Astrocyte of the spinal cord (primary cell): ENCODE measurements around the gene MCU.
"Not testable (repeated sequence)": the region's sequence is repeated elsewhere in the genome, so short reads cannot be mapped to it uniquely, and the experiment has no call there.

Experiments used
- DNase-seq: peaks from one replicate; pipeline ENCODE4 v3.0.0; 2011; ENCODE audit warnings: low read depth, low spot score
- H3K4me3 ChIP-seq: 2 replicates; pipeline ENCODE4 v1.5.1; 2011; ENCODE audit warnings: low read depth, mild to moderate bottlenecking, low read length, moderate library complexity
- CTCF ChIP-seq: IDR thresholded peaks from 2 replicates; pipeline ENCODE4 v1.5.1; 2012; ENCODE audit warnings: low read depth, mild to moderate bottlenecking, low read length, inconsistent platforms
- in situ Hi-C: cut with HindIII; loops from 2 replicates; pipeline ENCODE4 v1.10.0; 2017; ENCODE audit warnings: low sequenced_read_pairs

MCU gene

GRCh38 chr10:72912736-72913135 is 220.8 kb downstream of the MCU start:
- DNase-seq: no peak
- no peak for TF ChIP-seq CTCF
- no peak overlapping the region for H3K4me3 ChIP-seq
- in situ Hi-C loops: no loop called here

GRCh38 chr10:72913287-72913686 is 221.3 kb downstream of the MCU start:
- in situ Hi-C loops: no loop called here
- H3K4me3 ChIP-seq: no peak overlapping the region
- no peak for DNase-seq
- no peak for TF ChIP-seq CTCF

DNA sequence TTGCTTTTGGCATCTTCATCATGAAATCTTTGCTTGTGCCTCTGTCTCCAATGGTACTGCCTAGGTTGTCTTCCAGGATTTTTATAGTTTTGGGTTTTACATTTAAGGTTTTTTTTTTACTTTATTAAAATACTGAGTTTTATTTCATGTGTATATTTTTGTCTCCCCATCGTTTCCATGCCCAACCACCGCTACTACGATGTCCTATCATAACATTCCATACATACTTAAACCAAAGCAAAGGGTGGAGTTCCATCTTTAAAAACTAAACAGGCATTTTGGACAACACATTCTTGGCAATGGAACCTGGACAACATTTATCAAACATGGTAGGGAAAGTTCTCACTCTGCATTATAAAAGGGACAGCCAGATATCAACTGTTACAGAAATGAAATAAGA is 225.3 kb downstream of the MCU start:
- in situ Hi-C loops, H3K4me3 ChIP-seq, DNase-seq: not testable (repeated sequence)

- H3K4me3 ChIP-seq, in situ Hi-C loops, DNase-seq: not testable (repeated sequence)
These were observed 225.9 kb downstream of the MCU start for GRCh38 chr10:72917803-72918332.

GRCh38 chr10:72918352-72918751 is 226.4 kb downstream of the MCU start:
- in situ Hi-C loops: no loop called here
- TF ChIP-seq CTCF: no peak

GRCh38 chr10:72921147-72921683 is 229.3 kb downstream of the MCU start:
- H3K4me3 ChIP-seq, in situ Hi-C loops, DNase-seq: not testable (repeated sequence)

More at GRCh38 chr10:72918352-72918751, 226.4 kb downstream of the MCU start:
- H3K4me3 ChIP-seq: no peak overlapping the region
- no peak for DNase-seq

DNA sequence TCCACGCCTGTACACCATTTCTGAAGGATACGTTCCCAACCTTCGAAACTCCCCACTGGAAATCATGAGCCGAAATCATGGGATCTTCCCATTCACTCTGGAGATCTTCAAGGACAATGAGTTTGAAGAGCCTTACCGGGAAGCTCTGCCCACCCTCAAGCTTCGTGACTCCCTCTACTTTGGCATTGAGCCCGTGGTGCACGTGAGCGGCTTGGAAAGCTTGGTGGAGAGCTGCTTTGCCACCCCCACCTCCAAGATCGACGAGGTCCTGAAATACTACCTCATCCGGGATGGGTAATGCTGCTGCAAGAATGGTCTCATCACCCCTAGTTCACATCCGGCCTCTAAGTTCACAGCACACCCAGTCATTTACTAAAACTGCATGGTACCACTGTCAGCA is 232.4 kb downstream of the MCU start:
- no peak for TF ChIP-seq CTCF
- H3K4me3 ChIP-seq: no peak overlapping the region
- DNase-seq: no peak
- in situ Hi-C loops: no loop called here

DNA sequence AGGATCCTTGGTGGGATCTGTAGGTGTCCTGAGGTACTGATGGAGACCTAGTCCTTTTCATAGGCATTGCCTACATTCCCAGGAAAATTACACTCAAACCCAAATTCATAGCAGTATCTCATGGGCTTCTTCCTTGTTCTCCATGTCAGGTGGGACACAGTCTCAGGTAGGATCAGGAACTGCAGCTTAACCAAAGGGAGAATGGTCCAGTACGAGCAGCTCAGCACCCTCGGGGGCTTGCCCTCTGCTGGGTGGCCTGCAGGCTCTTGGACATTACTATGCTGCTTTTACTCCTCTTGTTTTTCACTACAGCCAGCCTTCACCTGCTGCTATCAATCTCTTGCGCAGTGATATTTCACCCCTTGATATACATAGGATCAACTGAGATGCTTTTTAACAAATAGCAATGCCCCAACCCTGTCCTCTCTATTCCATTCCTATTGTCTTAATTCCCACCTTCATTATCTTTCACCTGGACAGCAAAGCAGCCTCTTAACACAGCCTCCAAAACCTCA is 234.1 kb downstream of the MCU start:
- no peak for DNase-seq
- in situ Hi-C loops: no loop called here
- TF ChIP-seq CTCF: no peak
- H3K4me3 ChIP-seq: no peak overlapping the region
